GM19099 (cell line): ENCODE data around the gene LRCOL1.

ENCODE experiments used
- POLR2A ChIP-seq: IDR thresholded peaks from 3 replicates; pipeline ENCODE4 v1.6.1; 2011; ENCODE audit warnings: low read depth; ENCODE audit not compliant: insufficient read length; ENCODE audit errors: extremely low read depth

The LRCOL1 gene

DNA sequence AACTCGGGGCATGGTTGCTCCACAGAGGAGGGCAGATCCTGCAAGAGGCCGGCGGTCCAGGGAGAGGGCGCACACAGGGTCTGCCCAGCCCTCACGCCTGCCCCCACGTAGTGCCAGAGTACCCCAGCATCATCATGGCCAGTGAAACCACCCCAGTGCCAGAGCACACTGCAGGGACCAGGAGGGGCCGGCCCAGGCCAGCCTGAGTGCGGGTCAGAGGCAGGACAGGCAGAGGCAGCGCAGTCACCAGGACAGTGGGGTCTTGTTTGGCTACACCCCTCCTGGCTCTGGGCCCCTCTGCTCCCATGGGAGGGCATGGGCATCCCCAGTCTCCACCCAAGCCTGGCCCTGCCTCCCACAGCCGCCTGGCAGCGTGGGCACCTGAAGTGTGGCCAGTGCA is 34.7 kb downstream of the LRCOL1 start:
- no peak for TF ChIP-seq POLR2A

DNA sequence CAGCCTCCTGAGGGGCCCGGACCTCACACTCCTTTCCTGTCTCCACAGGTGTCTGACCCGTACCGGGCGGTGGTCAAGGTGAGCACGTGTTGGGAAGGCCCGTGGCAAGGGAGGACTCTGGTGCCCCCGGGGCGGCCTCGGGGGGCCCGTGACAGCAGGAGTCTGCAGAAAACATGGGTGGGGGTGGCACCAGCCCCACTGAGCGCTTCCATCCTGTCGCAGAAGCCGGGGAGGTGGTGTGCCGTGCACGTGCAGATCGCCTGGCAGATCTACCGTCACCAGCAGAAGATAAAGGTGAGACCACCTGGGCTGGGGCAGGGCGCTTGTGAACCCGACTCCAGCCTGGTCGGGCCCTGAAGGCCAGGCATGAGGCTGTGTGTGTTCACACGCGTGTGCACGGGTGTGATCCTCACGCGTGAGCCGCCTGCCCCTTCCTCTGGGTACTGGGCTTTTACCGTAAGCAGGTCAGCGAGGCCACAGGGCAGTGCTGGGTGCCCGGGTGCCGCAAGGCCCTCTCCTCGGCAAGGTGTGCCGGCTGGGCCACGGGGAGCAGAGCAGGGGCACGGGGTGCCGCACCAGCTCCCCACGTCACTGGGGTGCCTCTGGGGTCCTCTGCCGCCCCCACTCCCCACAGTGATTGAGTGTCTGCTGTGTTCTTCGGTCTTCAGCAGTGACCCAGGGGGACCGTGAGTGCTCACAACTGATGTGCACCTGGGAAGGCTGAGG is 35.9 kb downstream of the LRCOL1 start:
- no peak for TF ChIP-seq POLR2A

- no peak for TF ChIP-seq POLR2A
These were observed 37.3 kb downstream of the LRCOL1 start for GRCh38 chr12:132572801-132573760.

DNA sequence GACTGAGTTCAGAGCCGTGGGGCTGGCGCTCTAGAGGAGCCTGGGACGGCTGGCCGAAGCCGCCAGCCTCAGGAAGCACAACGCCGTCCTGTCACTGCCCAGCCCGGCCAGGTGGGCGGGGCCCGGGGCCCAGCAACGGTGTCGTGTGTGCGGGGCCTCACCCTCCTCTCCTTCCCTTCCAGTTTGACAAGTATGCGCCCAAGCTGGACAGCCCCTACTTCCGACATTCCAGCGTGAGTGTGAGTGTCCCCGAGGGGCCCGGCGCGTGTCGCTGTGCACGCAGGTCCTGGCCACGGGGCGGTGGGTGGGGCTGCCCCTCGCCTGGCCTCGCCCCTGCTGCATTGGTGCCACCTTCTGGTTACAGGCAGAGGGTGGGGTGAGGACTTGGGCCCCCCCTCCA is 38.3 kb downstream of the LRCOL1 start:
- TF ChIP-seq POLR2A, result no peak

- no peak for TF ChIP-seq POLR2A
These were observed 38.8 kb downstream of the LRCOL1 start for GRCh38 chr12:132571598-132571997.

DNA sequence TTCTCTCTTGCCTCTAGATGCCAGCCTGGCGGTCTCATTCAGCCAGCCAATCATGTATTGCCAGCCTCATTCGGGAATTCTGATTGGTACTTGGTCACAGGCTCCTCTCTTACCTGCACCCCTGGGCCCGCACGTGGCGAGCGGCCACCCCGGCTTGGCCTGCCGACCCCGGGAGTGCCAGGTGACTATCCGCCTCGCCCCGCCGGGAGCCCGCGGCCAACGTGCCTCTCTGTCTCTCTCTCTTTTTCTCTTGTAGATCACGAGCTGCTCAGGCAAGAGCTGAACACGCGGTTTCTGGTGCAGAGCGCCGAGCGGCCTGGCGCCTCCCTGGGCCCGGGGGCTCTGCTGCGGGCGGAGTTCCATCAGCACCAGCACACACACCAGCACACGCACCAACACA is 39.3 kb downstream of the LRCOL1 start:
- no peak for TF ChIP-seq POLR2A

DNA sequence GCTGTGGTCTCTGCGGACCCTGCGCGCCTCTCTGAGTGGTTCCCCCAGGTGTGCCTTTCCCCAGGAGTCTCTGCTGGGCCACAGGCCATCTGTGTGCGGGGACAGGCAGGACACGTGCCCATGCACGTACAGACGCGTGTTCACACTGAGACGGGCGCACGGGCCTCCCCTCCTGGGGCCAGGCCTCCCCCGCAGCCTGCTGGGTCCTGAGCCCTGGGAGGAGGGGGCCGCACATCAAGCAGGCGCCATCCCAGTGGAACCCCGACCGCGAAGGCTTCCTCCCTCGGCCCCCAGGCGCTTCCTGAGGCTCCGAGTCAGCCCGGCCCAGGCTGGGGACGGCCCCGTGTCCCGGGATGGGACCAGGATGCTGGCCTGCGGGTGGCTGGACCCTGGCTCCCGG is 39.7 kb downstream of the LRCOL1 start:
- TF ChIP-seq POLR2A, result no peak

- TF ChIP-seq POLR2A, result no peak
These were observed 40.4 kb downstream of the LRCOL1 start for GRCh38 chr12:132569856-132570480.

- TF ChIP-seq POLR2A, result no peak
These were observed 41.4 kb downstream of the LRCOL1 start for GRCh38 chr12:132568826-132569480.

DNA sequence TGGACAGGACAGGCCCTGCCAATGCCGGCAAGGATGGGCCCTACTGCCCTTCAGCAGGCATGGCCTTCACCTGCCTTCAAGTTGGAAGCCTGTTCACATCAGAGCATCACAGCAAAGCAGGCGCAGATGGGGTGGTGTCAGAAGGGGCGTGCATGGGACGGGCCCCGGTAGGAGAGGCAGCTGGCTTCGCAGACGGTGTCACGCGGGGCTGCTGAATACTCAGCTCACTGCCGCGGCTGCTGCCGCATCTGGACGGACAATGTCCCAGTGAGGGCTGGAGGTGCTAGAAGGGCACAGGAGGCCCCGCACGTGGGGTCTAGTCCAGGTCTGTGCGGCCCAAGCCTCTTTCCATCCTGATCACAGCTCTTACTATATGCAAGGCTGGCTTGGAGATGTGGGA is 42.1 kb downstream of the LRCOL1 start:
- no peak for TF ChIP-seq POLR2A

GRCh38 chr12:132566516-132567131 is 43.8 kb downstream of the LRCOL1 start:
- TF ChIP-seq POLR2A, result no peak

DNA sequence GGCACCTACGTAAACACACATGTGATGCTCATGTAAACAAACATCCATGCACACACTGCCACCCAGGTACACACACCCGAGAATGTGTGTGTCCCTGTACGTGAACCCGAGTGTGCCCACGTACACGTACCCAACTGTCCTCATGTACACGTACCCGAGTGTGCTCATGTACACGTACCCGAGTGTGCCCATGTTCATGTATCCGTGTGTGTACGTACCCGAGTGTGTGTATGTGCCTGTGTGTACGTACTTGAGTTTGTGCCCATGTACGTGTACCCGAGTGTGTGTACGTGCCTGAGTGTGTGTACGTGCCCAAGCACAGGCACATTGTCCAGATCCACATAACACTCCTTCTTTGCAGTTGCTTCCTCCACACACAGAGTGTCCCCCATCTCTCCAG is 45.0 kb downstream of the LRCOL1 start:
- TF ChIP-seq POLR2A, result no peak

- no peak for TF ChIP-seq POLR2A
These were observed 46.5 kb downstream of the LRCOL1 start for GRCh38 chr12:132563911-132564310.

- TF ChIP-seq POLR2A, result no peak
These were observed 47.8 kb downstream of the LRCOL1 start for GRCh38 chr12:132562489-132563021.
